GM18951 (cell line): ENCODE results near the gene D2HGDH.
"Not testable (repeated sequence)": the region's sequence is repeated elsewhere in the genome, so short reads cannot be mapped to it uniquely, and the experiment has no call there.

Source experiments
- POLR2A ChIP-seq: IDR thresholded peaks from 4 replicates; pipeline ENCODE4 v1.6.1; 2011; ENCODE audit warnings: mild to moderate bottlenecking; ENCODE audit not compliant: insufficient read length, insufficient read depth; ENCODE audit errors: extremely low read depth
- in situ Hi-C: fragments of 300-500 bp; cut with MboI; formaldehyde crosslinking; loops from one replicate; pipeline ENCODE4 v1.12.0; 2022; ENCODE audit warnings: low sequenced_read_pairs, mixed read lengths, inconsistent platforms; ENCODE audit not compliant: unreplicated experiment

D2HGDH gene

GRCh38 chr2:241802421-241803318, 68.2 kb downstream of the D2HGDH start:
- in situ Hi-C loops: no loop called here
- TF ChIP-seq POLR2A: no peak

- in situ Hi-C loops: no loop called here
- TF ChIP-seq POLR2A: peak; percentile 52
These were observed 69.2 kb downstream of the D2HGDH start for GRCh38 chr2:241803387-241804325.

- TF ChIP-seq POLR2A: no peak
- in situ Hi-C loops: no loop called here
These were observed 70.1 kb downstream of the D2HGDH start for GRCh38 chr2:241804326-241805229.

GRCh38 chr2:241806217-241806616, 71.8 kb downstream of the D2HGDH start:
- in situ Hi-C loops: not testable (repeated sequence)

GRCh38 chr2:241808051-241808720, 73.8 kb downstream of the D2HGDH start:
- in situ Hi-C loops: no loop called here
- TF ChIP-seq POLR2A: no peak

GRCh38 chr2:241808721-241809382, 74.4 kb downstream of the D2HGDH start, which contains the start of gene NEU4:
TSS of gene NEU4 (plus strand) at chr2:241809193. CDS start at chr2:241814485, 5,292 bp downstream.
- in situ Hi-C loops: no loop called here
- TF ChIP-seq POLR2A: no peak

- TF ChIP-seq POLR2A: no peak
- in situ Hi-C loops: no loop called here
These were observed 75.2 kb downstream of the D2HGDH start for GRCh38 chr2:241809383-241810306.

- TF ChIP-seq POLR2A: no peak
- in situ Hi-C loops: no loop called here
These were observed 76.1 kb downstream of the D2HGDH start for GRCh38 chr2:241810307-241811200.

GRCh38 chr2:241811201-241811951, 76.9 kb downstream of the D2HGDH start:
- in situ Hi-C loops: no loop called here
- TF ChIP-seq POLR2A: no peak
